GM12878 (cell line): ENCODE data around the gene MAPRE2. TPM values are rescaled to one million over a fixed set of nuclear protein-coding genes. Genes with fewer than 3 reads are reported as not detected.

Experiments used
- ATAC-seq: fragments of 200-7000 bp; cut with Tn5 transposase; 3 replicates; pipeline ENCODE4 v1.9.1; 2020; ENCODE audit warnings: mild to moderate bottlenecking, moderate library complexity
- BruUV-seq: library from RNA; stranded (reverse); fragments of 400-500 nt; replicated peaks from 2 replicates; lab custom pipeline; 2021; lab: Mats Ljungman, UMichigan
- CTCF ChIA-PET: fragments of 300-600 bp; sonication (Branson Sonifier 250); formaldehyde crosslinking; extraction: SDS; loops from one replicate; lab custom pipeline; 2021; ENCODE audit warnings: inconsistent platforms; lab: Yijun Ruan, JAX
- POLR2A ChIA-PET: fragments of 350-600 bp; formaldehyde crosslinking; extraction: SDS; loops from one replicate; lab custom pipeline; 2021; ENCODE audit warnings: inconsistent platforms; lab: Charles Lee
- RAD21 ChIA-PET: fragments of 300-600 bp; sonication (Branson Sonifier 250); formaldehyde crosslinking; loops from one replicate; lab custom pipeline; 2023; ENCODE audit warnings: antibody characterized with exemption; ENCODE audit not compliant: unreplicated experiment; lab: Charles Lee
- SMC1A ChIA-PET: fragments of 300-600 bp; sonication (Branson Sonifier 250); formaldehyde crosslinking; loops from one replicate; lab custom pipeline; 2023; ENCODE audit not compliant: unreplicated experiment, uncharacterized antibody; lab: Charles Lee
- DNase-seq: peaks from one replicate; pipeline ENCODE4 v3.0.0-alpha.2; 2011; ENCODE audit warnings: low read depth, low spot score
- FAIRE-seq: peaks from 3 replicates; lab custom pipeline; 2011; peaks lifted over from hg19 to GRCh38; lab: Jason Lieb, UNC
- H2AFZ ChIP-seq: 2 replicates; pipeline ENCODE4 v1.6.0; 2011; ENCODE audit warnings: low read depth, low read length, control low read depth; ENCODE audit not compliant: control insufficient read depth
- H3K27ac ChIP-seq: 2 replicates; pipeline ENCODE4 v1.5.1; 2011; ENCODE audit warnings: control low read depth; ENCODE audit not compliant: control insufficient read depth, insufficient read depth
- H3K27me3 ChIP-seq, 2 experiments: replicated peaks in 1 of 2; 2 replicates each; pipeline versions ENCODE4 v1.6.0 to v1.6.1; 2011; ENCODE audit warnings: low read length in 1 of 2; ENCODE audit not compliant: control insufficient read depth in 2 of 2, insufficient read depth in 2 of 2
- H3K36me3 ChIP-seq, 2 experiments: 2 replicates each; pipeline ENCODE4 v1.5.1; 2011; ENCODE audit warnings: low read length in 1 of 2; ENCODE audit not compliant: control insufficient read depth in 2 of 2, insufficient read depth in 2 of 2
- H3K4me1 ChIP-seq: 2 replicates; pipeline ENCODE4 v1.6.1; 2011; ENCODE audit warnings: mild to moderate bottlenecking, low read length, moderate library complexity, mixed read lengths; ENCODE audit not compliant: control insufficient read depth, insufficient read depth
- H3K4me2 ChIP-seq: 2 replicates; pipeline ENCODE4 v1.6.0; 2011; ENCODE audit warnings: control low read depth; ENCODE audit not compliant: control insufficient read depth, insufficient read depth
- H3K4me3 ChIP-seq: fragments of 200-600 bp; sonication (generic); 2 replicates; pipeline ENCODE4 v1.5.1; 2016
- H3K79me2 ChIP-seq: 2 replicates; pipeline ENCODE4 v1.6.0; 2011; ENCODE audit warnings: low read length; ENCODE audit not compliant: control insufficient read depth, insufficient read depth
- H3K9ac ChIP-seq: 2 replicates; pipeline ENCODE4 v1.8.0; 2011; ENCODE audit warnings: low read length, control low read depth, mixed read lengths; ENCODE audit not compliant: control insufficient read depth, insufficient read depth
- H3K9me3 ChIP-seq: replicated peaks from 3 replicates; pipeline ENCODE4 v1.5.1; 2011; ENCODE audit warnings: mild to moderate bottlenecking, low read length; ENCODE audit not compliant: control insufficient read depth, insufficient read depth
- H4K20me1 ChIP-seq: 2 replicates; pipeline ENCODE4 v1.6.0; 2011; ENCODE audit not compliant: control insufficient read depth, insufficient read depth
- HDAC2 ChIP-seq: fragments of 200-600 bp; sonication (generic); IDR thresholded peaks from 2 replicates; pipeline ENCODE4 v1.6.1; 2017
- STAT3 ChIP-seq: IDR thresholded peaks from 2 replicates; pipeline ENCODE4 v1.6.1; 2011; ENCODE audit warnings: low read depth, low read length, improper control_type of control experiment
- SUPT20H ChIP-seq: IDR thresholded peaks from 2 replicates; pipeline ENCODE4 v1.6.1; 2011; ENCODE audit warnings: low read depth, mild to moderate bottlenecking, low read length, moderate library complexity, borderline replicate concordance; ENCODE audit not compliant: control insufficient read depth
- WGBS: methylation state at CpG from one replicate; pipeline ENCODE4 v1.1.6; 2016; ENCODE audit warnings: low lambda C conversion rate; ENCODE audit not compliant: insufficient replicate concordance, insufficient coverage; ENCODE audit errors: missing lambda C conversion rate; 5-methylcytosine and 5-hydroxymethylcytosine counted together
- in situ Hi-C: fragments of 300-500 bp; cut with MboI; formaldehyde crosslinking; loops from 9 replicates; pipeline ENCODE4 v1.14.3; 2018; ENCODE audit warnings: mixed read lengths
- intact Hi-C: fragments of 100-400 bp; cut with micrococcal nuclease; formaldehyde crosslinking; loops from one replicate; pipeline ENCODE4 v1.14.2; 2022; ENCODE audit not compliant: unreplicated experiment
- polyA plus RNA-seq, 11 experiments: library from polyadenylated mRNA; depleted of rRNA in 4 of 11; unstranded in 6 of 11; stranded (reverse) in 5 of 11; fragments of >200 nt; fragmentation: Nextera tagmentation in 4 of 11; fragmentation: Illumina TruSeq in 1 of 11; extraction: Ambion mirVana in 4 of 11; extraction: Trizol in 1 of 11; gene quantifications; 1 replicate in 1 of 11; 2 replicates in 10 of 11; pipeline versions ENCODE4 v1.2.1 to v1.2.3, GENCODE V29; 2011 to 2016; ENCODE audit warnings: inconsistent platforms in 2 of 11, missing spikeins in 2 of 11, low read depth in 1 of 11
- total RNA-seq, 4 experiments: library from RNA; depleted of rRNA in 3 of 4; stranded (reverse); fragments of >200 nt in 3 of 4; fragmentation: Illumina TruSeq in 1 of 4; extraction: Trizol in 1 of 4; gene quantifications; 2 replicates each; pipeline versions ENCODE4 v1.2.1 to v1.2.3, GENCODE V29; 2013 to 2021
- TF ChIP-seq, protein P1 (sequence below): IDR thresholded peaks from 2 replicates; pipeline ENCODE4 v1.6.1; 2012; ENCODE audit warnings: mild to moderate bottlenecking, low read depth, low read length

MAPRE2 gene
- total and polyA plus RNA-seq, 10 of the 15 experiments (the other 5 are each of a cell fraction or from before 2014, with no cell fraction given): 11.0 to 50.6 (median 24.0) TPM

DNA sequence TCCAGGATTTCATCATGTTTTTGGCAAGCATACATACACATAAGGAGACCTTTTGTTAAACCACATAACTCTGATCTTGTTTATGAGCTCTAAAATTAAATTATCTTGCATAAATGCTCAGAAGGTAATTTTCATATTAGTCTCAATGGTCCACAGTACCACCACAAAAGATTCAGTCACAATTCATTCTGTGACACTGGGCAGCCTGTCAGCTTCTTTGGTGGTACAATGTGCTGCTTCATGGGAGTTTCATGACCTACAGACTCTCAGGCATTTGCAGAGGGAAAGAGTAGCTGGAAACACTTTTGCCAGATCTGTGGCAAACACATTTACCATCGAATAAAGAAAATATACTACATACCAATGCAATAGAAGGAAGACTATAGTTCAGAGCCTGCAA lies 148.3 kb downstream of the MAPRE2 start:
- Histone ChIP-seq H3K4me1 (no peaks in the 10 kb centered on the region), H3K9ac (no peak overlapping the region), H4K20me1 (no peaks in the 10 kb centered on the region), H3K36me3 (no peaks in the 10 kb centered on the region), H3K4me2 (no peak overlapping the region), H3K9me3 (no peaks in the 10 kb centered on the region), H3K4me3 (no peak overlapping the region), H3K27me3 (peaks cover 0 to 2% of the 10 kb centered on the region in 2 experiments; a peak in 1 of 4 replicates), H2AFZ (no peak overlapping the region), H3K79me2 (no peaks in the 10 kb centered on the region), H3K27ac (no peak overlapping the region)
- BruUV-seq: no TSS peak
- ATAC-seq: no peak
- intact Hi-C loops: no loop called here
- in situ Hi-C loops: no loop called here
- WGBS: 29% methylated on average over 1 of the region's 1 CpG
- SMC1A ChIA-PET: interaction anchor here (1.2 kb wide), 1 partner anchor 164 kb away, joined by 3 read pairs; no protein-coding TSS in a partner anchor
- POLR2A ChIA-PET: no interaction called here
- no peak for DNase-seq
- CTCF ChIA-PET: no interaction called here
- FAIRE-seq: no peak
- TF ChIP-seq STAT3 (no peak), SUPT20H (no peak), HDAC2 (no peak)
- TF ChIP-seq, protein P1, sequence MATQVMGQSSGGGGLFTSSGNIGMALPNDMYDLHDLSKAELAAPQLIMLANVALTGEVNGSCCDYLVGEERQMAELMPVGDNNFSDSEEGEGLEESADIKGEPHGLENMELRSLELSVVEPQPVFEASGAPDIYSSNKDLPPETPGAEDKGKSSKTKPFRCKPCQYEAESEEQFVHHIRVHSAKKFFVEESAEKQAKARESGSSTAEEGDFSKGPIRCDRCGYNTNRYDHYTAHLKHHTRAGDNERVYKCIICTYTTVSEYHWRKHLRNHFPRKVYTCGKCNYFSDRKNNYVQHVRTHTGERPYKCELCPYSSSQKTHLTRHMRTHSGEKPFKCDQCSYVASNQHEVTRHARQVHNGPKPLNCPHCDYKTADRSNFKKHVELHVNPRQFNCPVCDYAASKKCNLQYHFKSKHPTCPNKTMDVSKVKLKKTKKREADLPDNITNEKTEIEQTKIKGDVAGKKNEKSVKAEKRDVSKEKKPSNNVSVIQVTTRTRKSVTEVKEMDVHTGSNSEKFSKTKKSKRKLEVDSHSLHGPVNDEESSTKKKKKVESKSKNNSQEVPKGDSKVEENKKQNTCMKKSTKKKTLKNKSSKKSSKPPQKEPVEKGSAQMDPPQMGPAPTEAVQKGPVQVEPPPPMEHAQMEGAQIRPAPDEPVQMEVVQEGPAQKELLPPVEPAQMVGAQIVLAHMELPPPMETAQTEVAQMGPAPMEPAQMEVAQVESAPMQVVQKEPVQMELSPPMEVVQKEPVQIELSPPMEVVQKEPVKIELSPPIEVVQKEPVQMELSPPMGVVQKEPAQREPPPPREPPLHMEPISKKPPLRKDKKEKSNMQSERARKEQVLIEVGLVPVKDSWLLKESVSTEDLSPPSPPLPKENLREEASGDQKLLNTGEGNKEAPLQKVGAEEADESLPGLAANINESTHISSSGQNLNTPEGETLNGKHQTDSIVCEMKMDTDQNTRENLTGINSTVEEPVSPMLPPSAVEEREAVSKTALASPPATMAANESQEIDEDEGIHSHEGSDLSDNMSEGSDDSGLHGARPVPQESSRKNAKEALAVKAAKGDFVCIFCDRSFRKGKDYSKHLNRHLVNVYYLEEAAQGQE: no peak
- RAD21 ChIA-PET: no interaction called here
